OCI-LY7 (cell line): Measurements from ENCODE around the gene GLS2. TPM values are rescaled to one million over a fixed set of nuclear protein-coding genes. Genes with fewer than 3 reads are reported as not detected.

Experiments
- BruUV-seq: library from RNA; stranded (reverse); fragments of 400-500 nt; replicated peaks from 2 replicates; lab custom pipeline; 2021; lab: Mats Ljungman, UMichigan
- CTCF ChIA-PET: fragments of 300-600 bp; sonication (Branson Sonifier 250); formaldehyde crosslinking; loops from one replicate; lab custom pipeline; 2022; ENCODE audit warnings: antibody characterized with exemption; ENCODE audit not compliant: unreplicated experiment; lab: Charles Lee
- POLR2A ChIA-PET: fragments of 300-600 bp; sonication (Branson Sonifier 250); formaldehyde crosslinking; loops from one replicate; lab custom pipeline; 2022; ENCODE audit warnings: antibody characterized with exemption; lab: Charles Lee
- DNase-seq: peaks from one replicate; pipeline ENCODE4 v3.0.0-alpha.2; 2015; ENCODE audit warnings: low spot score
- H2AFZ ChIP-seq: fragments of 200-600 bp; sonication (generic), shearing (Covaris generic); 2 replicates; pipeline ENCODE4 v1.6.1; 2014; ENCODE audit warnings: mild to moderate bottlenecking, antibody characterized with exemption, low read length, moderate library complexity
- H3K27ac ChIP-seq: fragments of 200-600 bp; sonication (generic); 2 replicates; pipeline ENCODE4 v1.5.1; 2014; ENCODE audit warnings: mixed run types, low read depth, mild to moderate bottlenecking, moderate library complexity, low read length, inconsistent platforms; ENCODE audit not compliant: poor library complexity, severe bottlenecking
- H3K36me3 ChIP-seq: fragments of 200-600 bp; sonication (generic); 2 replicates; pipeline ENCODE4 v1.6.1; 2014; ENCODE audit warnings: mild to moderate bottlenecking, antibody characterized with exemption, low read length, moderate library complexity, mixed read lengths; ENCODE audit not compliant: insufficient read depth
- H3K4me1 ChIP-seq: fragments of 200-600 bp; sonication (generic); 2 replicates; pipeline ENCODE4 v1.5.1; 2014; ENCODE audit warnings: mild to moderate bottlenecking, low read length; ENCODE audit not compliant: insufficient read depth, poor library complexity, severe bottlenecking
- H3K4me2 ChIP-seq: fragments of 200-600 bp; sonication (generic); 2 replicates; pipeline ENCODE4 v1.6.1; 2014; ENCODE audit warnings: mild to moderate bottlenecking, low read length
- H3K4me3 ChIP-seq: fragments of 200-600 bp; sonication (generic); 2 replicates; pipeline ENCODE4 v1.5.1; 2014; ENCODE audit warnings: mild to moderate bottlenecking, low read depth, low read length; ENCODE audit not compliant: poor library complexity, severe bottlenecking
- H3K79me2 ChIP-seq: fragments of 200-600 bp; sonication (generic); 2 replicates; pipeline ENCODE4 v1.6.1; 2016; ENCODE audit warnings: low read depth, mild to moderate bottlenecking, low read length, moderate library complexity, mixed read lengths; ENCODE audit not compliant: insufficient read depth
- H3K9me2 ChIP-seq: fragments of 200-600 bp; sonication (generic); 2 replicates; pipeline ENCODE4 v1.6.1; 2016; ENCODE audit warnings: mild to moderate bottlenecking, low read length, mixed read lengths; ENCODE audit not compliant: insufficient read depth
- H3K9me3 ChIP-seq: fragments of 200-600 bp; sonication (generic); 2 replicates; pipeline ENCODE4 v1.6.1; 2014; ENCODE audit warnings: mild to moderate bottlenecking, mixed run types, low read length, mixed read lengths
- H4K20me1 ChIP-seq: fragments of 200-600 bp; sonication (generic); 2 replicates; pipeline ENCODE4 v1.6.1; 2014; ENCODE audit warnings: mild to moderate bottlenecking, antibody characterized with exemption, low read length, moderate library complexity, mixed read lengths; ENCODE audit not compliant: insufficient read depth
- EZH2phosphoT487 ChIP-seq: fragments of 200-600 bp; sonication (generic); IDR thresholded peaks from 2 replicates; pipeline ENCODE4 v1.6.1; 2018; ENCODE audit warnings: low read depth, borderline replicate concordance, mild to moderate bottlenecking, mixed run types, antibody characterized with exemption, low read length, moderate library complexity, mixed read lengths
- intact Hi-C: fragments of 100-400 bp; cut with micrococcal nuclease; formaldehyde crosslinking; loops from one replicate; pipeline ENCODE4 v1.10.0; 2022; ENCODE audit not compliant: unreplicated experiment
- total RNA-seq, 2 experiments: library from RNA; depleted of rRNA in 1 of 2; stranded (reverse); fragments of >200 nt in 1 of 2; shearing (Covaris generic) in 1 of 2; gene quantifications; 2 replicates each; pipeline ENCODE4 v1.2.3, GENCODE V29; 2014 to 2022
- TF ChIP-seq, protein P1 (sequence below): fragments of 200-600 bp; sonication (generic); conservative IDR thresholded peaks from 2 replicates; pipeline ENCODE4 v1.5.1; 2014; ENCODE audit warnings: mild to moderate bottlenecking, antibody characterized with exemption, low read length, moderate library complexity, mixed read lengths

GLS2 gene
- total RNA-seq, 2 experiments from 2014 or later: not detected

GRCh38 chr12:56462565-56462964 is 25.4 kb downstream of the GLS2 start:
- no TSS peak for BruUV-seq
- H2AFZ ChIP-seq: peak overlapping the region; percentile 87; the same call in 1 of the 2 replicates
- CTCF ChIA-PET: no interaction called here

DNA sequence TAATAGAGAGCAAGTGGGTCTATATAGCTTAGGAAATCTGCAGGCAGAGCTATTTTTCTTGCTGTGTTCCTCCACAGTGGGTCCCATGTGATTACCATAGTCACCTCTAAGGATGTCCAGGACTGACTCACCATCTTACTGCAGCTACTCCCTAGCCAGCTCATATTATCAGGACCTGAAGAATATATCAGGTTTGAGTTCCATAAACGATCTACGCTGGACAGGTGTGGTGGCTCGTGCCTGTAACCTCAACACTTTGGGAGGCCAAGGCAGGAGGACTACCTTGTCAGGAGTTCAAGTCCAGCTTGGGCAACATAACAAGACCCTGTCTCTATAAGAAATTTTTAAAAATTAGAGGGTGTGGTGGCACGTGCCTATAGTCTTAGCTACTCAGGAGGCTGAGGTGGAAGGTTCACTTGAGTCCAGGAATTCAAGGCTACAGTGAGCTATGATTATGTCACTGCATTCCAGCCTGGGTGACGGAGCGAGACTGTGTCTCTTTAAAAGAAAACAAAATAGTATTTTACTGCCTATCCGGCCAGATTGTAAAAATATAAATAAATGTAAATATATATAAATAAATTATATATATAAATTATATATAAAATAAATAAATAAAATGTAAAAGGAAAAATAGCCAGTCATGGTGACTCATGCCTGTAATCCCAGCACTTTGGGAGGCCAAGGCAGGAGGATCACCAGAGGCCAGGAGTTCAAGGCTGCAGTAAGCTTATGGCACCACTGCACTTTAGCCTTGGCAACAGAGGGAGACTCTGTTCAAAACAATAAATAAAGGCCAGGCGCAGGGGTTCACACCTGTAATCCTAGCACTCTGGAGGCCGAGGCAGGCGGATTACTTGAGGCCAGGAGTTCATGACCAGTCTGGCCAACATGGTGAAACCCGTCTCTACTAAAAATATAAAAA is 26.5 kb downstream of the GLS2 start:
- Histone ChIP-seq H4K20me1 (no peaks in the 10 kb centered on the region), H3K4me2 (peak overlapping the region; percentile 70; the same call in 1 of the 2 replicates), H3K27ac (peak overlapping the region; percentile 96), H3K4me3 (no peak overlapping the region), H3K4me1 (peaks cover 49% of the 10 kb centered on the region), H3K9me3 (no peaks in the 10 kb centered on the region), H3K36me3 (no peaks in the 10 kb centered on the region), H3K79me2 (no peaks in the 10 kb centered on the region), H2AFZ (peak overlapping the region; percentile 98; the same call in 1 of the 2 replicates), H3K9me2 (no peaks in the 10 kb centered on the region)
- no peak for TF ChIP-seq EZH2phosphoT487
- TF ChIP-seq, protein P1, sequence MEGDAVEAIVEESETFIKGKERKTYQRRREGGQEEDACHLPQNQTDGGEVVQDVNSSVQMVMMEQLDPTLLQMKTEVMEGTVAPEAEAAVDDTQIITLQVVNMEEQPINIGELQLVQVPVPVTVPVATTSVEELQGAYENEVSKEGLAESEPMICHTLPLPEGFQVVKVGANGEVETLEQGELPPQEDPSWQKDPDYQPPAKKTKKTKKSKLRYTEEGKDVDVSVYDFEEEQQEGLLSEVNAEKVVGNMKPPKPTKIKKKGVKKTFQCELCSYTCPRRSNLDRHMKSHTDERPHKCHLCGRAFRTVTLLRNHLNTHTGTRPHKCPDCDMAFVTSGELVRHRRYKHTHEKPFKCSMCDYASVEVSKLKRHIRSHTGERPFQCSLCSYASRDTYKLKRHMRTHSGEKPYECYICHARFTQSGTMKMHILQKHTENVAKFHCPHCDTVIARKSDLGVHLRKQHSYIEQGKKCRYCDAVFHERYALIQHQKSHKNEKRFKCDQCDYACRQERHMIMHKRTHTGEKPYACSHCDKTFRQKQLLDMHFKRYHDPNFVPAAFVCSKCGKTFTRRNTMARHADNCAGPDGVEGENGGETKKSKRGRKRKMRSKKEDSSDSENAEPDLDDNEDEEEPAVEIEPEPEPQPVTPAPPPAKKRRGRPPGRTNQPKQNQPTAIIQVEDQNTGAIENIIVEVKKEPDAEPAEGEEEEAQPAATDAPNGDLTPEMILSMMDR: no peak
- intact Hi-C loops: loop anchor here (2.0 kb wide), 1 partner anchor 87 kb away; no protein-coding TSS in a partner anchor
- BruUV-seq: no TSS peak
- ChIA-PET CTCF (interaction anchor here (0.6 to 1.2 kb wide), 7 partner anchors 8 to 342 kb away, joined by 3 to 4 read pairs (median 3); partner anchors contain the start of genes CNPY2 and STAT2), POLR2A (interaction anchor here (0.6 to 7.4 kb wide), 15 partner anchors 12 to 342 kb away, joined by 3 to 98 read pairs (median 6); partner anchors contain the start of genes CNPY2, IL23A, PAN2 and RNF41)
- DNase-seq: no peak

More at GRCh38 chr12:56462565-56462964, 25.4 kb downstream of the GLS2 start:
- no peaks in the 10 kb centered on the region for H3K9me3 ChIP-seq
- no peak for DNase-seq
- no peak overlapping the region for H3K4me3 ChIP-seq
- H3K79me2 ChIP-seq: no peaks in the 10 kb centered on the region
- POLR2A ChIA-PET: interaction anchor here (0.9 to 7.4 kb wide), 8 partner anchors 14 to 236 kb away, joined by 3 to 98 read pairs (median 13); partner anchors contain the start of genes CNPY2, IL23A, PAN2 and STAT2
- no peaks in the 10 kb centered on the region for H3K9me2 ChIP-seq
- no peaks in the 10 kb centered on the region for H4K20me1 ChIP-seq
- peaks cover 49% of the 10 kb centered on the region for H3K4me1 ChIP-seq
- TF ChIP-seq, protein P1: no peak
- no peak for TF ChIP-seq EZH2phosphoT487
- intact Hi-C loops: no loop called here
- no peaks in the 10 kb centered on the region for H3K36me3 ChIP-seq
- H3K4me2 ChIP-seq: no peak overlapping the region
- no peak overlapping the region for H3K27ac ChIP-seq
